ENCODE measurements around the gene NAA38.

Gene NAA38, protein sequence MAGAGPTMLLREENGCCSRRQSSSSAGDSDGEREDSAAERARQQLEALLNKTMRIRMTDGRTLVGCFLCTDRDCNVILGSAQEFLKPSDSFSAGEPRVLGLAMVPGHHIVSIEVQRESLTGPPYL

DNA sequence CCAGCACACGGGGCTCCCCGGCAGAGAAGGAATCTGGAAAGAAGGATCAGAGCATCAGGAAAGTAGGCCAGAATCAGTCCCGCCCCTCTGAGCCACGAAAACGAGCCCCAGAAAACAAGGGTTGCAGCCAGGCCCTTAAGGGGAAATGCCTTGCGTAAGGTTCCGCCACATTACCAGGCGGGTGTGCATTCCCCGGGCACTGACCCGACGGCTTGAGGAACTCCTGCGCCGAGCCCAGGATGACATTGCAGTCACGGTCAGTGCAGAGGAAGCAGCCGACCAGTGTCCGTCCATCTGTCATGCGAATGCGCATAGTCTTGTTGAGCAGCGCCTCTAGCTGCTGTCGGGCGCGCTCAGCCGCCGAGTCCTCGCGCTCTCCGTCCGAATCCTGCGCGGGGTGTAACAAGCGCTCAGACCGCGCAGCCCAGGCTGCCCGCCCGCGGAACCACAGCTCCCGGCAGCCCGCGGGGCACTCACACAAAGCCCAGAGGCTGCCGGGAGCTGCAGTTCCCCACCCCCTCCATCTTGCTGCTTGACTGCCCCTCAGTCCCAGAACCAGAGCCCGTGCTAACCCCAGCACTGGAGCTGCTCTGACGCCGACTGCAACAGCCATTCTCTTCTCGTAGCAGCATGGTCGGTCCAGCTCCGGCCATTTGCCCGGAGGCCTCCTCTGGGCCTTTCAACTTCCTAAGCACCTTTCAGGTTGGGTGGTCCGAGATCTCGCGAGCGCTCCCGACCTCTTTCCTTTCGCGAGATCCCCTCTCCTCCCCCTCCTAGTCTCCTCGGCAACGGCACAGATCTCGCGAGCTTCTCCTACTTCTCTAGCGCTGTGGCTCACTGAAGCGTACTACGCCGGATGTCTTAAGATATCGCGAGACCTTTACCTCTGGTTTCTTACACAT is at the start of gene NAA38:
Gene NAA38 (minus strand): TSS at position 749 of the 902 bp plus-strand sequence. CDS start 96 bp downstream, at position 653.
- Histone ChIP-seq H2AFZ (ENCODE audit: low read length, unreplicated experiment) (peak within 1 kb of the TSS; percentile 93), H3K79me2 (ENCODE audit: control insufficient read depth, insufficient read depth, low read length, unreplicated experiment) (peaks cover 12% of the 10 kb centered on the region), H3K36me3 (ENCODE audit: insufficient read depth, low read length) (peaks cover 8% of the 10 kb centered on the region; the same call in 1 of the 2 replicates), H3K4me1 (ENCODE audit: control insufficient read depth, insufficient read depth, low read length, unreplicated experiment) (peaks cover 18% of the 10 kb centered on the region), H3K27me3 (ENCODE audit: insufficient read depth, low read length) (no peaks in the 10 kb centered on the region), H3K4me3 (ENCODE audit: low read depth, low read length) (peak within 1 kb of the TSS; percentile 88), H3K27ac (ENCODE audit: low read depth, low read length) (peak within 1 kb of the TSS; percentile 90)

DNA sequence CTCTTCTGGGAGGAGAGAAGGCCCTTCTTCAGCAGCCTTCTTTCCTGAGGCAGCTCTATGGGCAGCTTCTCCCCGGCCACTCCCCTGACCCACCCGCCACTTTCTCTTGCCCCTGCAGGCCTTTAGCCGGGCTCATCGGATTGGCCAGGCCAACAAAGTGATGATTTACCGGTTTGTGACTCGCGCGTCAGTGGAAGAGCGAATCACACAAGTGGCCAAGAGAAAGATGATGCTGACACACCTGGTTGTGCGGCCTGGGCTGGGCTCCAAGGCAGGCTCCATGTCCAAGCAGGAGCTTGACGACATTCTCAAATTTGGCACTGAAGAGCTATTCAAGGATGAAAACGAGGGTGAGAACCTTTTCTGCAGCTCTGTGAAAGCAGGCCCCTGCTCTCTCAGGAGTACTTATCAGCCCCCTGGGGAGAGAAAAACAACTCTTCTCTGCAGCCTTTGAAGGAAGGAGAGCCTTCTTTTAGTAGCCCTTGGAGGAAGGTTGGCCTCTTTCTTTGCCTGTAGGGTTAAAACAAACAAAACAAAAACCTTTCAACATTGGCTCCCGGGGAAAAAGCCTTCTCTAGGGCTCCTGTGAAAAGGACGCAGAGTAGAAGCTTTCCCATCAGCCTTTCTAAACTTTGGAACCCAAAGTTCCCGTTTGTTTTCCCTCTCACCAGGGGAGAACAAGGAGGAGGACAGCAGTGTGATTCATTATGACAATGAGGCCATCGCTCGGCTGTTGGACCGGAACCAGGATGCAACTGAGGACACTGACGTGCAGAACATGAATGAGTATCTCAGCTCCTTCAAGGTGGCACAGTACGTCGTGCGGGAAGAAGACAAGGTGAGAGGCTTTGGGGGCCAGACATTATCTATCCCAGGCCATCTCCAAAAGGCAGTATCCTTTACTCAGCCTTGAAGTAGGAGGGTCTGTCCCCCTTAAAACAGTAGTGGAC is 46.1 kb upstream of the NAA38 start:
- Histone ChIP-seq H3K27ac (ENCODE audit: low read depth, low read length) (no peak overlapping the region), H3K36me3 (ENCODE audit: insufficient read depth, low read length) (peaks cover 23% of the 10 kb centered on the region; the same call in 1 of the 2 replicates), H3K4me1 (ENCODE audit: control insufficient read depth, insufficient read depth, low read length, unreplicated experiment) (no peaks in the 10 kb centered on the region), H3K4me3 (ENCODE audit: low read depth, low read length) (no peak overlapping the region), H3K27me3 (ENCODE audit: insufficient read depth, low read length) (no peaks in the 10 kb centered on the region), H2AFZ (ENCODE audit: low read length, unreplicated experiment) (no peak overlapping the region), H3K79me2 (ENCODE audit: control insufficient read depth, insufficient read depth, low read length, unreplicated experiment) (no peaks in the 10 kb centered on the region)

DNA sequence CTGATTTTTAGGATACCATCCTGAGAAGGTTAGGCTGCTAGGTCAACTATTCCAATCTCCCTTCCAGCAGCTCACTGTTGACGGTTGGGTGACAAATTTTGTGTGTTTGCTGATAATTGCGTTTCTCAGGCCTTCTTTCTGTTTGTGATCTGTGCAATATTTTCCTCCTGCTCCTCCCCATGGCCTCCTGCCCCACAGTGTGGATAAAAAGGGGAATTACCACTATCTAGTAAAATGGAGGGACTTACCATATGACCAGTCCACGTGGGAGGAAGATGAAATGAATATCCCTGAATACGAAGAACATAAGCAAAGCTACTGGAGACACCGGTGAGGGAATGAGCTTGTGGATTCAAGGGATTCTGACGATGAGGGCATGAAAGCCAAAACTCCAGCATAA is 40.4 kb upstream of the NAA38 start:
- Histone ChIP-seq H3K79me2 (ENCODE audit: control insufficient read depth, insufficient read depth, low read length, unreplicated experiment) (no peaks in the 10 kb centered on the region), H3K27ac (ENCODE audit: low read depth, low read length) (no peak overlapping the region), H3K36me3 (ENCODE audit: insufficient read depth, low read length) (peaks cover 23% of the 10 kb centered on the region; the same call in 1 of the 2 replicates), H3K27me3 (ENCODE audit: insufficient read depth, low read length) (no peaks in the 10 kb centered on the region), H3K4me1 (ENCODE audit: control insufficient read depth, insufficient read depth, low read length, unreplicated experiment) (no peaks in the 10 kb centered on the region), H2AFZ (ENCODE audit: low read length, unreplicated experiment) (no peak overlapping the region), H3K4me3 (ENCODE audit: low read depth, low read length) (no peak overlapping the region)

DNA sequence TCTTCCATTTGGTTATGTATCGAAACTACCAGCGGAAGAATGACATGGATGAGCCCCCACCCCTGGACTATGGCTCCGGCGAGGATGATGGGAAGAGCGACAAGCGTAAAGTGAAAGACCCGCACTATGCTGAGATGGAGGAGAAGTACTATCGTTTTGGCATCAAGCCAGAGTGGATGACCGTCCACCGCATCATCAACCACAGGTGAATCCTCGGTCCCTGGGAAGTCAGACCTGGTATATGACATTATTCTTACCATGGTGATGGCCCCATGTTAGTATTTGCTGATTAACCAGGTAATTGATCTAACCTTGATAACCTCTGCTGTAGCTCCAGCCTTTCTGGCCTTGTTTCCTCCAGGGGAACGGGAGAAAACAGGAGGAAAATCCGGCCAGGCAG is 39.7 kb upstream of the NAA38 start:
- Histone ChIP-seq H3K27ac (ENCODE audit: low read depth, low read length) (no peak overlapping the region), H3K4me3 (ENCODE audit: low read depth, low read length) (no peak overlapping the region), H3K79me2 (ENCODE audit: control insufficient read depth, insufficient read depth, low read length, unreplicated experiment) (no peaks in the 10 kb centered on the region), H3K27me3 (ENCODE audit: insufficient read depth, low read length) (no peaks in the 10 kb centered on the region), H2AFZ (ENCODE audit: low read length, unreplicated experiment) (no peak overlapping the region), H3K36me3 (ENCODE audit: insufficient read depth, low read length) (peaks cover 23% of the 10 kb centered on the region; the same call in 1 of the 2 replicates), H3K4me1 (ENCODE audit: control insufficient read depth, insufficient read depth, low read length, unreplicated experiment) (no peaks in the 10 kb centered on the region)

DNA sequence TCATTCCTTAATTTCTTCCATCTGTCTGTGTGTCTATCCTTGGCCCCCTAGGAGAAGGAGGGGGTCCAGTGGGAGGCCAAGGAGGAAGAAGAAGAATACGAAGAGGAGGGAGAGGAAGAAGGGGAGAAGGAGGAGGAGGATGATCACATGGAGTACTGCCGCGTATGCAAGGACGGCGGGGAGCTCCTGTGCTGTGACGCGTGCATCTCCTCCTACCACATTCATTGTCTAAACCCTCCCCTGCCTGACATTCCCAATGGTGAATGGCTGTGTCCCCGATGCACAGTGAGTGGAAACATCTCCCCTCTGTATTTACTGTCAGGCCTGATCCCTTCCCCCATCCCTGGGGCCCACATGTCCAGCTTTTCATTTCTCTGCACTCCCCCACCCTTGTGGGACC is 37.5 kb upstream of the NAA38 start:
- no peaks in the 10 kb centered on the region for H3K27me3 ChIP-seq (ENCODE audit: insufficient read depth, low read length)
- H2AFZ ChIP-seq (ENCODE audit: low read length, unreplicated experiment), result no peak overlapping the region
- H3K79me2 ChIP-seq (ENCODE audit: control insufficient read depth, insufficient read depth, low read length, unreplicated experiment), result peaks cover 2% of the 10 kb centered on the region
- H3K4me3 ChIP-seq (ENCODE audit: low read depth, low read length), result no peak overlapping the region
- no peak overlapping the region for H3K27ac ChIP-seq (ENCODE audit: low read depth, low read length)
- peaks cover 20% of the 10 kb centered on the region; the same call in 1 of the 2 replicates for H3K36me3 ChIP-seq (ENCODE audit: insufficient read depth, low read length)
- peaks cover 2% of the 10 kb centered on the region for H3K4me1 ChIP-seq (ENCODE audit: control insufficient read depth, insufficient read depth, low read length, unreplicated experiment)

DNA sequence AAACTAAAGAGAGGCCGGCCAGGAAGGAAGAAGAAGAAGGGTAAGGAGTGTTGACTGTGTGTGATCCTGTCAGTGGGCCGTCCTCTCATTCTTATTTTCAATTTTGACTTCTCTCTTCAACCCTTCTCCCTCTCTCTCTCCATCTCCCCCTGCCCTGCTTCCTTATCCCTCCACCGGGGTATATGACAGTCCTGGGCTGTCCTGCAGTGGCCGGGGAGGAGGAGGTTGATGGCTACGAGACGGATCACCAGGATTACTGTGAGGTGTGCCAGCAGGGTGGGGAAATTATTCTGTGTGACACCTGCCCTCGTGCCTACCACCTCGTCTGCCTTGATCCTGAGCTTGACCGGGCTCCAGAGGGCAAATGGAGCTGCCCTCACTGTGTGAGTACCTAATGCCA is 36.9 kb upstream of the NAA38 start:
- no peak overlapping the region for H3K4me3 ChIP-seq (ENCODE audit: low read depth, low read length)
- H3K36me3 ChIP-seq (ENCODE audit: insufficient read depth, low read length), result peaks cover 13% of the 10 kb centered on the region; the same call in 1 of the 2 replicates
- H3K27me3 ChIP-seq (ENCODE audit: insufficient read depth, low read length), result no peaks in the 10 kb centered on the region
- H3K79me2 ChIP-seq (ENCODE audit: control insufficient read depth, insufficient read depth, low read length, unreplicated experiment), result peaks cover 8% of the 10 kb centered on the region
- no peak overlapping the region for H3K27ac ChIP-seq (ENCODE audit: low read depth, low read length)
- peaks cover 7% of the 10 kb centered on the region for H3K4me1 ChIP-seq (ENCODE audit: control insufficient read depth, insufficient read depth, low read length, unreplicated experiment)
- no peak overlapping the region for H2AFZ ChIP-seq (ENCODE audit: low read length, unreplicated experiment)

DNA sequence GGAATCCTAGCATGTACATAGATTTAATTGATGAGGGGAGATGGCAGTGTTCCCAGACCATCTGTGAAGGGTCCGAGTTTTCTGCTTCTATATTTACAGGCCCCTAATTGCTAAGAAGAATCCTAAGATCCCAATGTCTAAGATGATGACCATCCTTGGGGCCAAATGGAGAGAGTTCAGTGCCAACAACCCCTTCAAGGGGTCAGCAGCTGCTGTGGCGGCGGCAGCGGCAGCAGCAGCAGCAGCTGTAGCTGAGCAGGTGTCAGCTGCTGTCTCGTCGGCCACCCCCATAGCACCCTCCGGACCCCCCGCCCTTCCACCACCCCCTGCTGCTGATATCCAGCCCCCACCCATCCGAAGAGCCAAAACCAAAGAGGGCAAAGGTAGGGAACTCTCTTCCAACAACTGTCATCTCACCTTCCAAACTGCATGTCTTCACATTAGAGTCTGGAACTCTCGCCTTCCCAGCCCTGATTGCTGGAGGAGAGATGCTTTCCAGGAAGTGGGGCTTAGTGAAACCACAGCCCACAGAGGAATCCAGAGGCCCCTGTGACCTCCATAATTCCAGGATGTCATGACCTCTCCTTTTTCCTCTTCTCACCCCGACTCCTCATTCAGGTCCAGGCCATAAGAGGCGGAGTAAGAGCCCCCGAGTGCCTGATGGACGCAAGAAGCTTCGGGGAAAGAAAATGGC is 36.0 kb upstream of the NAA38 start:
- no peaks in the 10 kb centered on the region for H3K27me3 ChIP-seq (ENCODE audit: insufficient read depth, low read length)
- peaks cover 15% of the 10 kb centered on the region for H3K79me2 ChIP-seq (ENCODE audit: control insufficient read depth, insufficient read depth, low read length, unreplicated experiment)
- peaks cover 15% of the 10 kb centered on the region for H3K4me1 ChIP-seq (ENCODE audit: control insufficient read depth, insufficient read depth, low read length, unreplicated experiment)
- peaks cover 9% of the 10 kb centered on the region; the same call in 1 of the 2 replicates for H3K36me3 ChIP-seq (ENCODE audit: insufficient read depth, low read length)
- no peak overlapping the region for H3K27ac ChIP-seq (ENCODE audit: low read depth, low read length)
- H3K4me3 ChIP-seq (ENCODE audit: low read depth, low read length), result no peak overlapping the region
- H2AFZ ChIP-seq (ENCODE audit: low read length, unreplicated experiment), result no peak overlapping the region

DNA sequence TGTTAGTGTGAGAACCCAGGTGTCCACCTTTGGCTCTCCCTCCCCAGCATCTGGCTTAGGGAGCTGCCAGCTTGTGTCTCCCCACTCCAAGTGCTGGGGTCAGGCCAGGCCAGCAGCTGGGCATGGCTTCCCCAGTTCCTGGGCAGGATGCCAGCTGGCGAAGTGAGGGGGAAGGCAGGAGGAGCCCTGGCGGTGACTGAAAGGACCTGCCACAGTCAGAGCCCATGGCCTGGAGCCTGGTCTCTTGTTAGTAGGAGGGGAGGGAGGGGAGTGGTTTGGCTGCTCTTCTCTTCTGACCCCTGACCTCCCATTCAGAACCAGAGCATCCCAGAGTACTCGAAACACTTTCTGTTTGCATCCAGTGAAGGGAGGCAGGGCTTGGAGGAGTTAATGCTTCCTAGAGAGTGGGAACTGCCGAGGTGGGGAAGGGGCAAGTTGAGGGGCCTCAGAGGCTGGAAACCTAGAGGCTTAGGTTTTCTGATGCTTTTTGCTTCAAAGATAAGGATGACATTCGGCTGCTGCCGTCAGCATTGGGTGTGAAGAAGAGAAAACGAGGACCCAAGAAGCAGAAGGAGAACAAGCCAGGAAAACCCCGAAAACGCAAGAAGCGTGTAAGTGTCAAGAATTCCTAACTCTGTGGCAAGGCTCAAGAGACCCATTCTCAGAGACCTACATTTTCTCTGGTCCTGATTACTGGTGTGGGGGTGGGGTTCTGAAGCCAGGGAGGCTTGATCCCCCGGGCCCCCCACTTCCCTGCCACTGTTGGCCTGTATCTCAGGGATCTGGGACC is 32.0 kb upstream of the NAA38 start:
- Histone ChIP-seq H3K27ac (ENCODE audit: low read depth, low read length) (peak overlapping the region; percentile 79), H3K4me3 (ENCODE audit: low read depth, low read length) (peak overlapping the region; percentile 79), H3K27me3 (ENCODE audit: insufficient read depth, low read length) (no peaks in the 10 kb centered on the region), H3K4me1 (ENCODE audit: control insufficient read depth, insufficient read depth, low read length, unreplicated experiment) (peaks cover 21% of the 10 kb centered on the region), H3K36me3 (ENCODE audit: insufficient read depth, low read length) (peaks cover under 1% of the 10 kb centered on the region; the same call in 1 of the 2 replicates), H3K79me2 (ENCODE audit: control insufficient read depth, insufficient read depth, low read length, unreplicated experiment) (peaks cover 30% of the 10 kb centered on the region), H2AFZ (ENCODE audit: low read length, unreplicated experiment) (no peak overlapping the region)

DNA sequence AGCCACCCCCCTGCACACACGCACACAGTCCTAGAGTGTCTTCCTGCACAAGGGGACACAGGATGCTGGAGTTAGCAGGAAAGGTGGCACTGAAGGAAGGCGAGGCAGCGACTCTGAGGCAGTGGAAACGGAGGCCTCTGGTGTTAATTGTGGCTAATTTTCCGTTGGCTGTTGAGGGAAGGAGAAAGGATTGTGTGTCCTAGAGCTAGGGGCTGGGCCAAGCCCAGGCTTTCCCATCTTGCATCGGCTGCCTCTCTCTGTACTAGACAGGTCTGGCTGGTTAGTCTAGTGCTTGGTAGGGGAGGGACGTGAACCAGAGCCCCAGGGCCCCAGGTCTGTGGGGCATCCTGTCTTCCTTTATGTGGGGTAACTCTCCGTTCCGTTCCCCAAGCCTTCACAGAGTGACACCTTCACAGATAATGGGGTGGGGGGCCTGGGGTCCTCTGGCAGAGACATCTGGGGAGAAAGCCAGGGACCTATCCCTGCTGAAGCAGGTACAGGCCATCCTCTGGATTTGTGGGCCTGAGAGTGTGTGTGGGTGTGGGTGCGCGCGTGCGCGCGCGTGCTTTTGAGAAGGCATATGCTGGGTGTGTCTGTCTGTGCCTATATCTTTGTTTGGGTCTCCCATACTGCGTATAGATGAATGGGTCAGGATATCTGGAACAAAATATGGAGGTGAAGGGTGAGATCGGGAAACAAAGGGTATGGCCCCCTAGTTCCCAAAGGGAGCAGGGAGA is 31.0 kb upstream of the NAA38 start, which contains the start of gene CHD3:
Gene CHD3 (plus strand): TSS at position 606 of the 737 bp plus-strand sequence. CDS start 212 bp downstream, outside the sequence.
- peak within 1 kb of the TSS; percentile 79 for H3K27ac ChIP-seq (ENCODE audit: low read depth, low read length)

More for the DNA sequence above, 31.0 kb upstream of the NAA38 start, which contains the start of gene CHD3:
- peaks cover 26% of the 10 kb centered on the region for H3K4me1 ChIP-seq (ENCODE audit: control insufficient read depth, insufficient read depth, low read length, unreplicated experiment)
- no peak within 1 kb of the TSS for H2AFZ ChIP-seq (ENCODE audit: low read length, unreplicated experiment)
- H3K79me2 ChIP-seq (ENCODE audit: control insufficient read depth, insufficient read depth, low read length, unreplicated experiment), result peaks cover 30% of the 10 kb centered on the region
- no peaks in the 10 kb centered on the region for H3K27me3 ChIP-seq (ENCODE audit: insufficient read depth, low read length)
- no peaks in the 10 kb centered on the region for H3K36me3 ChIP-seq (ENCODE audit: insufficient read depth, low read length)
- H3K4me3 ChIP-seq (ENCODE audit: low read depth, low read length), result peak within 1 kb of the TSS; percentile 79

Measured in ACC112 (cell line).